ENCODE measurements around the gene ASL.
"Not testable (repeated sequence)": the region's sequence is repeated elsewhere in the genome, so short reads cannot be mapped to it uniquely, and the experiment has no call there.

ASL gene

DNA sequence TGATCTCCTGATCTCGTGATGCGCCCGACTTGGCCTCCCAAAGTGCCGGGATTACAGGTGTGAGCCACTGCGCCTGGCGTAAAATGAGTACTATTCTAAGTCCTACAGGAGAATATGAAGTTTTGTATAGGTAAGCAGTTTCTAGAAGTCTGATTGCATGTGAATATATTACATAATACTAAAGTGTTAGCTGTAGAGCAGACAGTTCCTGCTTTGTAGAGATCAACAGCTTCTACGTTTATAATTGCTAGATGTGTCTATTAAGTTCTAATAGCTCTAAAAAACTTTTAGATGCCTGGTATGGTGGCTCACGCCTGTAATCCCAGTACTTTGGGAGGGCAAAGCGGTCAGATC, 47.5 kb downstream of the ASL start:
- no peak for FAIRE-seq

DNA sequence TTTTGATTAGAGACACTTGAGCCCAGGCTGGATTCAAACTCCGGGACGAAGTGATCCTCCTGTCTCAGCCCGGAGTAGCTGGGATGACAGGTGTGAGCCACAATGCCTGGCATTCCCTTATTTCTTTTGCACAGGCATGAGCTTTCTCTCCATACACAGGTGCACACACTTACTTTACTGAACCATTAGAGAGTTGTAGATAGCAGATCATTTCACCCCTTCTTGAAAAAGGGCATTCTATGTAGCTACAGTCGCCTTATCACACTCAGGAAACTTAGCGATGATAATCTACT, 48.9 kb downstream of the ASL start:
- FAIRE-seq, result not testable (repeated sequence)

DNA sequence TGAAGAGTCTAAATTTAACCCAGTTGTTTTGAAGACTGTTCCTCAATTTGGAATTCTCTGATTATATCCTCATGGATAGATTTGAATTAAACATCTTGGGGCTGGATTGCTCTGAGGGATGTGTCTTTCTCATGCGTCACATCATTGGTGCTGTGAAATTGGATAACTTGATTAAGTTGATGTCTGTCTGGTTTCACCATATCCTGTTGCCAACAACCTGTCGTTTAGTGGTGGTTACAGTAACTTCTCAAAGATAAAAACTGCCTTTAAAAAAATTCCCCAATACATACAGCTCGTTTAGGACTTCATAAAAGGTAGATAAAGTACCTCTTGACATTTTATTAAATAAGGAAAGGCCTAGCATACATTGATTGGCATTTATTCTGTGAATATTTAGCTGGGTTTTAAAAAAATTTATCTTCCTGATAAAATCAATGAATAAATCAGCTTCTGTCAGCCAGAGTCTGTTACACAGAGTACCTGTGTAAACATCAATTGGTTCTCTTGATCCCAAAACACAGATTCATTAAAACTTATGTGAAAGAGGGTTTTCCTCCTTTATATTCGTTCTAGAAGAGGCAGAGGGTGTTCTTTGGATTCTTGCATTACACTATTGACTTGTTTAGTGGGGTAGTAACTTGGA, 49.6 kb downstream of the ASL start:
- FAIRE-seq, result no peak

DNA sequence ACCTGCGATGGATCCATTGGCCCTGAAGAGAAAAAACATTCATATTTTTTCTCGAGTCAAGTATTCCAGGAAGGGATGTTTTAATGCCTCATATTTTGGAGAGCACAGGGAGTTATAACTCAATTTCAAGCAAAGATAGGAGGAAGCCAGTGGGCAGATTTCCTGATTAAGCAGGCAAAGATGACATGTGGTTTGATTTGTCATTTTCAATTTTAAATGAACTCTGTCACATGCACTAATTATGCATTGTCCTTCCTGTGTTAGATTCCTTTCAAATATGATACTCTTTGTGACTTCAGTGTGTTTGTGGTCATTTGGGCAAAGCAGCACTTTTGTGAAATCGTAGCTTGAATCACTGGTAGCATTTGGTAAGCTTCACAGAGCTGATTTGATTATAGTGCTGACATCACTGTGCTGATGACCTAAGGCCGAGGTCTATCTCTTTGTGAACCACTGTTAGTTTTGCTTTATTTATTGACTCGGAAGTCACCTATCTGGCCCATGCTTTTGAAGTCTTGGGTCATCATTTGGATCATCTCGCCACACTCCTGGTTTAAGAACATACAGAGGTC, 50.2 kb downstream of the ASL start:
- FAIRE-seq, result not testable (repeated sequence)

DNA sequence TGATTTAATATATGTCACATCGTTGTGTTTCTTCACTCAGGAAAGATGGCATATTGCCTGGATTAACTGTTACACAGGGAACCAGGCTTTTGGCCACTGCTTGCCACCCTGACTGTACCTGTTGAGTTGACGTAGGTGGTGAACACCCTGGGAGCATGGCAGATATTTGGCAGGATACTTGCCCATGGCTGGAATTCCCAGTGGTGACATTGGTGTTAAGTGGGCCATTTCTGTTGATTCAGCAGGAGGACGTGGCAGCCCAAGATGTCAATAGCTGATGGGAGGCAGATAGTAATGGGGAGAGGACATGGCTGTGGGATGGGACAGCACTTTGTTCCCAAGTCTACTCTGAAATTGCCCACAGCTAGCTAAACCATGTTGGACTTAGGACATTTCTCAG, 51.6 kb downstream of the ASL start:
- not testable (repeated sequence) for FAIRE-seq

DNA sequence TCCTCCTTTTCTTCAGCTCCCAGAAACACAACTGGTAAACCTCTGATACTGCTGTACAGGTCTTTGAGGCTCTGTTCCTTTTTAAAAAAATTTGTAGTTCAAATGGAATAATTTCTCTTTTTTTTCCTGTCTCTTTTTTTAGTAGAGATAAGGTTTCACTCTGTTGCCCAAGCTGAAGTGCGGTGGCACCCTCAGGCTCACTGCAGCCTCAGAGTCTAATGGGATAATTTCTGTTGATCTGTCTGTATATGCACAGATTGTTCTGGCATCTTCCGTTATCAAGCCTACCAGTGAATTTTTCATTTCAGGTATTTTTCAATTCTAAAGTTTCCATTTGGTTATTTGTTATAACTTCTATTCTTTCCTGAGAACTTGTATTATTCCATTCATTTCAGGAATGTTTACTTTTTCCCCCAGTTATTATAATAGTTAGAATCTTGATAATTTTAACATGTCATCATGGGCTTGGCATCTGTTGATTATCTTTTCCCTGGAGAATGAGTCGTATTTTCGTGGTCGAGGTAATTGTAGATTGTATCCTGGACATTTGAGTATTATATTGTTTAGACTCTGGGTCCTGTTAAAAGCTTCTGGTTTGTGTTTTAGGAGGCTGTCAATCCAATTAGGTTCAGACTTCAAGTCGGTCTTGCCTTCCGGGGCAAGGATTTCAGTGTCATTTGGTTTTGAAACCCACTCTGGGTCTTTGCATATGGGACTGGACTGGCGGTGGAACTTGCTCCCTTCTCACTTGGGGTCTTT, 63.6 kb downstream of the ASL start:
- no peak for FAIRE-seq

DNA sequence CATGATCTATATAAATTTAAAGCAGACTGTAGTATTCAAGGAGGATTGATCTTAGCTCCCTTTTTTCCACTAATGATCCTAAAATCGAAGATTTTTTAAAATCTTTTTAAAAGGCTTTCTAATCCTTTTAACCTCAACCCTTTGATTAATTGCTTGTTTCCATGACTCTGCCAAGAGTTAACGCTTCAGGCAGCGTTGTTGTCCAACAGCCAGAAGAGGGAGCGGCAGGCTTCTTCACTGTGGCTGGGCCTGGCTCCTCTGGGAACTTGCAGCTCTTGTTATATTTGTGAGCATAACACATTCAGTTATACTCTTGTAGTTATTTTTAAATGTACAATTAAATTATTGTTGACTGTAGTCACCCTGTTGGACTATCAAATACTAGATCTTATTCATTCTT, 65.3 kb downstream of the ASL start:
- peak; percentile 73 for FAIRE-seq

DNA sequence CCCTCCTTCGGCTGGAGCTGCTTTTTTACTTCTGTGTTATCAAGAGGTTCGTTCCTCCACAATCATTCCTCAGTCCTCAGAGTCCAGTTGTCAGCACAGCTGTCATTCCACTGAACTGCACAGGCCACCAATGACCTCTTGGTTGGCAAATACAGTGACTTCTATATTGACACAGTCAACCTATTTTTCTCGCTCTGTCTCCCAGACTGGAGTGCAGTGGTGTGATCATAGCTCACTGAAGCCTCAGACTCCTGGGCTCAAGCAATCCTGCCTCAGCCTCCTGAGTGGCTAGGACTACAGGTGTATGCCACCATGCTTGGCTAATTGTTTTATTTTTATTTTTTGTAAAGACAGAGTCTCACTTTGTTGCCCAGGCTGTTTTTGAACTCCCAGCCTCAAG, 66.7 kb downstream of the ASL start:
- peak; percentile 49 for FAIRE-seq

DNA sequence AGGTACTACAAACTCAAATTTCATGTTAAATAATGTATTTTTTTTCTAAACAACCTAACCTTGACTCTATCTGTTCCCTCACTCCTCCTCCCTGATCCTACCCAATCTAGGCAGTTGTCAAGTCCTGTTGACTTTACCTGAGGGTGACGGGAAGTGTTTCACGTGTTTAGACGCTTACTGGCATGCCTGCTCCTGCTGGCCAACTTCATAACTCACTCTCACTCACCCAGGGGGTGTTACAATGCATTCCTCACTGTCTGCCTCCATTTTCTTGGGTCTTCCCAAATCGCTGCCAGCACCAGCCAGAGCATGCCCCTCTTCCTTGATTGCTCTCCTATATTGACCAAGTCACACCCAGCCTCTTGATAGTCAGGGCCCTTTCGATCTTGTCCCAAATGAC, 67.4 kb downstream of the ASL start:
- no peak for FAIRE-seq
